SHP77 treated with DMSO at 0.1 percent for 48 hours (cell line): ENCODE results near the gene MYNN.

Experiments
- DNase-seq: peaks from one replicate; lab custom pipeline; 2025; lab: John Stamatoyannopoulos, UW

Gene MYNN

DNA sequence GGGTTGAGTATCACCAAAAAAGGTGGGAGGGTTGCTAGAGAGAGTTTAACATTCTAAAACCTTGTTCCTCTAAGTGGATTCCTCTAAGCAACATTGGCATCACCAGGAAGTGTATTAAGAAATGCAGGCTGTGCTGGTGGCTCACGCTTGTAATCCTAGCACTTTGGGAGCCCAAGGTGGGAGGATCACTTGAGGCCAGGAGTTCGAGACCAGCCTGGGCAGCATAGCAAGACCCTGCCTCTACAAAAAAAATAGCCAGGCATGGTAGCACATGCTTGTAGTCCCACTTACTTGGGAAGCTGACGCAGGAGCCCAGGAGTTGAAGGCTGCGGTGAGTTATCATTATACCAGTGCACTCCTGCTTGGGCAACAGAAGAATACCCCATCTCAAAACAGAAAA is 4.6 kb downstream of the MYNN start:
- DNase-seq, result no peak

DNA sequence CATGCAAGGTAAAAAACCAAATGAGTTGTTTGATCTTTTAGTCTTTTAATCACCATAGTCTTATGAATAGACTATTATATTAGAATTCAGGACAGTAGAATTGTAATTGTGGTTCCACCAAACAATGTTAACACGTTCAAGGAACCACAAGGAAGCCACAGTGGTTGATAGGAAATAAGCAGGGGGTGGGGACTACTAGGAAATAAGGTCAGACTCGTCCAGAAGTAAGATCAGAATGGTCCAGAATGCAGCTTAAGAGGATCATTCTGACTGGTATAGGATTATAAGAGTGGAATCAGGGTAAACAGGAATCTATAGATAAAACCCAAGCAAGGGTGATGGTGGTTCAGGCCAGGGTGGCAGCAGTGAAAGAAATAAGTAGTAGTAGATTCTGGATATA is 7.5 kb downstream of the MYNN start:
- no peak for DNase-seq

DNA sequence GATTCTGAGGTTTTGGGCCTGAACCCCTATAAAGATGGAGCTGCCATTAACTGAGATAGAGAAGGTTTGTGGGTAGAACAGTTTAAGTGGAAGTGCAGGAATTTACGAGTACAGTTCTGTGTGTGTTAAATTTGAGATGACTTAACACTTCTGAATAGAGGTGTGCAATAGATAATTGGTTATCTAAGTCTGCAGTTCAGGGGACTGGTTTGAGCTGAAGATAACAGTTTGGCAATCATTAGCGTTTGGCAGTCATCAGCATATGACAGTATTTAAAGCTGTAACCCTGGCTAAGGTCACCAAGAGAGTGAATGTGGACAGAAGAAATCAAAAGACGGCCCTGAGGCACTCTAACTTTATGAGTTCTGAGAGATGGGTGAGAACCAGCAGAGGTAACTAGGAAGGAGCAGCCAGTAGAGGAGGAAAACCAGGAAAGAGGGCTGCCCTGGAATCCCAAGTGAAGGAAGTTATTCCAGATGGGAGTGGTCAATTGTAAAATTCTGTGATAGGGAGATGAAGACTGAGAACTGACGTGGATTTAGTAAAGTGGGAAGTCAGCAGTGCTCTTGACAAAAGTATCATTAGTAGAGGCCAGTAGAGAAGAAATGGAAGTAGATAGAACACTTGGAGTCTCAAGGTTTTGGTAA is 8.1 kb downstream of the MYNN start:
- no peak for DNase-seq

DNA sequence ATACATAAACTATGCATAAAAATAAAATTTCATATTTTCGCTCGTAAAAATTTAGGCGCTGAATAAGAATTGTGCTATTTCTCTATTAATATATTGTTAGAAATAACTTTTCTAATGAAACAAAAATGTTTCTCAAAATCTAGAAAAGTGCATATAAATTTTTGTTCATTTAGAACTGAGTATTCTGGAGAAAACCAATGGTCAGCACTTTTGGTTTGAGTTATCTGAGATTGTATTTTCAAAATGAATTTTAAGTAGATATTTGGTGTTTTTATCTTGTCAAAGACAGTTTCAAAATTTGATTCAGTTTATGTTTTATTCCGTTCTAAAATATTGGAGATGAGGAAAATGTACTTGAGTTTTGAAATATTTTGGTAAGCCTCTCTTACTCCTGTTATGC is 13.9 kb downstream of the MYNN start:
- DNase-seq, result no peak

DNA sequence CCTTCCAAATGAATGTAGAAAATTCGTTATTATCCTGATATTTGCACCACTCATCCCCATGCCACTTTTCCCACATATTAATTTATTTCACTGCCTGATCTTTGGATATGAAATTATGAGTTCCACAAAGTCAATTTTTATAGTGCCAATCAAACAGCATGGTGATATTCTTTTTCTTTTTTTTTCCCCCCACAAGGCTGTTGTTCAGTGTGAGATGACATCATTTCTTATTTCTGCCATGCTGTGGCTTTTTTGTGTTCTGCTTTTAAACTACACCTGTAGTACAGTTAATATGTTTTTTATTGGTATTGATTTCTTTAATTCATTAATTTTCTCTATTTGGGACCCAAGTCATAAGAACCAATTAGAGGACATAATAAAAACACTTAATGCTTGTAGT is 14.6 kb downstream of the MYNN start:
- DNase-seq, result no peak

DNA sequence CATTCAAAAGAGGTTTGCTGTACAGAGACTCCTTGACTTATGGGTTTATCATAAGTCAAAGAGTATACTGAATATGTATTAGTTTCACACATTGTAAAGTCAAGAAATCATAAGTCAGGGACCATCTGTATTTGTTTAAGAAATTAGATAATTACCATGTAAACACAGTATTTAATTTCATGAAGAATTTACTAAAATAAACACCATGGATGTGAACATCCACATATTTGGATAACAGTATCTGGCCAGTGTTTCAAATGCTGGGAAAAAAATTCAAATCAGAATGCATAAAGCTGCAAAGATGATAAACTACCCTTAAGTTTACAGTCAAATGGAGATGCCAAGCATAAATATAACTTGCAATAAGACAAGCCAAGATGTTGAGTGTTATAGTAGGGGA is 17.0 kb downstream of the MYNN start:
- DNase-seq, result no peak

DNA sequence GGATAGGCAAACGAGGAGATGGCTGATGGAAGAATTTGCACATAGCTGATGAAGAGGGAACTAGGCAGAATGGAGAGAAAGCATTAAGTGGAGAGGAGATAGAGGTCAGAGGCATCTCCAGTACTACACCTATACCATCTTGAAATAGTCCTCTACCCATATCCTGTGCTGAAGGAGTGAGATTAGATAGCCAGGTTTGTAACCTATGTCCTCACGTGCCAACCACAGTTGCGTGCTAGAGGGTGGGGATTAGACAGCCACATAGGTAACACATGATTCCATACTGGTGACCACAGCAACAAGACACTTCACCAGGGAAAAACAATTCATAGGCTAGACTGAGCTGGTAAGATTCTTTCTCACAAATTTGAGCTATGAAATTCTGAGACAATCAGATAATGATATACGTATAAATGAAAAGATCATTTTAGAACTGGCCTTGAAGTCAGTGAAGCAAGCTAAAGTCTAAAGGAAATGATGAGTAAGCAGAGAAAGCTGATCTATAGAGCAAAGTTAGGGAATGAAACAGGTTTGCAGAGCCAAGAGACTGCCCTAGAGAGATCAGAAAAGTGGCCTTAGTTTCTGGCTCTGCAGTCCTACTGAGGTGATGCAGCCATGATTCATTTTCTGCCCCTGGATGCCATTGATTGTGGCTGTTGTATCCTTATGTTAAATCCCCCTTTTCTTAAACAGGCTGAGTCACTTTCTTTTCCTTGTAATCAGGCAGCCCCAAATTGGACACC is 17.7 kb downstream of the MYNN start:
- no peak for DNase-seq

DNA sequence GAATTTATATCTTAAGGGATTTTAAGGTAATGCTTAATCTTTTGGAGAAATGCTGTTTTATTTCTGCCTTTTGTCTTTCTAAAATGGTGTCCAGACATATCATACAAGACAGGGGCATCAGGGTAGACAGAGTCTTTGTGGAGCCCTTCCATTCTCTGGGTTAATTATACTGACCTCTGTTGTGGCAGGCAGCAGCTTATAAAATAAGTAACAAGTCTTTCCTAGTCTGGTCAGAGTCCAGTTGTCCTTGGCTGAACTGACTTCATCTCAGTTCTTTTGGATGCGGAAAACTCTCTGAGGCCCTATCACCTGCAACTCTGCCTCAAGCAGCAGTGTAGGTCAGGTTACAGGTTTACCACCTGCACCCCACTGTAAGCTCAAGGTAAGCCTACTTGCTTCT is 19.2 kb downstream of the MYNN start:
- DNase-seq, result no peak

DNA sequence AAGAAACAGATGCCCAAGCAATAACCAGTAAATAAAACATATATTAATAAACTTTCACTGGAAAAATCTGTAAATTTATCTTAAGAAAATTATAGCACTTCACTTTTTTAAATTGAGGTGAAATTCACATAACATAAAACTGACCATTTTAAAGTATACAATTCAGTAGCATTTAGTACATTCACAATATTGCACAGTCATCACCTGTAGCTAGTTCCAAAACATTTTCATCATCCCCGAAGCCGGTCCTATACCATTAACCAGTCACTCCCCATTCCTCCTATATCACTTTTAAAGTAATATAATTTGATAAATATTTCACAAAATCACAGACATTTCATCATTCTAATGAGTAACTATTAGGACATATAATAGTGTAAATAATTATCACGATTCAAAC is 31.5 kb downstream of the MYNN start:
- DNase-seq, result no peak

DNA sequence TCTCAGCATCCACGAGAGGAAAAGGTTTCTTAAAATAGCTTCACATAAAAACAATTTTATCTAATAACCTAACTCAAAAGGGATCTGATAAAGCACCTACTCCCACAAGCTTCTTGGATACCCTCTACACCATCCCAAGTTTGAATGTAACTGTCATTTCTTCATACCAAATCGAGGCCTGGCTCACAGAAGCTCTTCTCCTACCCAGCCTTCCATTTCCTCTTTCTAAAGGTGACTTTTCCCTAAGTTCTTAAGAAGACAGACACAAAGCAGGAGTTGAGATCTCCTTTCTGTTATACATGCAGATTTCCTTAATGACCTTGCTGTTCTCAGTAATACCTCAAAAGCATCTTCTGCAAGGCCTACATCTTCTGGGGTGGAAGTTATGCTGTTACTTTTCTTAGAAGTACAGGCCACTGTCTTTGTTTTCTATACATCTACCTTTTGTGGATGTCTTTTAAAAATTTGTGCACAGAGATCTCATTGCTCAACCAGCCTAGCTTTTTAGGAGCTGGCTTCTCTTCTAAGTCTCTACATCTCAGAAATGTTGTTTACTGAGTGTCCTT is 36.1 kb downstream of the MYNN start:
- DNase-seq, result no peak

DNA sequence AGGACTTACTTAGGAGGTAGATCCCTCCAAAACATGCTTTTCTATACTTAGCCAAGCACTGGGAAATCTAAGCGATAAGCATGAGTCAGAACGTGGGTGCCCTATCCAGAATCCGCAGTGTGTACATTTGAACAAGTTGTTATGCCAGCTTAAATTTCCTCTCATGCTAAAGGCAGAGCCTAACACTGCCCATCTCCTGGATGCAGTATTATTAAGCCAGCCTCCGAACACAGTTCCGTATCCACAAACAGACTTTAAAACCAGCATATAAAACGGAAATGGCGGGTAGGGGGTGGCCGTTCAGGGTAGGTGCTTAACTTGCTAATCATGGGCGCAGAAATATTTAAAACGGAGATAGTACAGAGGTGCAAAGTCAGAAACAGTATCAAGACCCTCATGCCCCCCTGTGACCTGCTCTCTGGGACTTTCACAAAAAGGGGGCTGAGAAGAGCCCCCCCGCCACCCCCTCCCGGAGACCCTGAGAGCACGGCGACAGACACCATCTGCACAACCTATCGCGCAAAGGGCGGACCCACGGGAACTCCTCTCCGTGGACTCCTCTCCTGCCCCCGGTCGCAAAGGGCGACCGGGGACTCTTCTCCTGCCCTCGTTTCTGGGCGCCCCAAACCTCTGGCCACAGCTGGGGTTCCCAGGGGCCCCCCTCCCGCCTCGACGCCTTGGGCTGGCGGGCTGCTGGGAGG is 38.6 kb downstream of the MYNN start:
- DNase-seq, result no peak

DNA sequence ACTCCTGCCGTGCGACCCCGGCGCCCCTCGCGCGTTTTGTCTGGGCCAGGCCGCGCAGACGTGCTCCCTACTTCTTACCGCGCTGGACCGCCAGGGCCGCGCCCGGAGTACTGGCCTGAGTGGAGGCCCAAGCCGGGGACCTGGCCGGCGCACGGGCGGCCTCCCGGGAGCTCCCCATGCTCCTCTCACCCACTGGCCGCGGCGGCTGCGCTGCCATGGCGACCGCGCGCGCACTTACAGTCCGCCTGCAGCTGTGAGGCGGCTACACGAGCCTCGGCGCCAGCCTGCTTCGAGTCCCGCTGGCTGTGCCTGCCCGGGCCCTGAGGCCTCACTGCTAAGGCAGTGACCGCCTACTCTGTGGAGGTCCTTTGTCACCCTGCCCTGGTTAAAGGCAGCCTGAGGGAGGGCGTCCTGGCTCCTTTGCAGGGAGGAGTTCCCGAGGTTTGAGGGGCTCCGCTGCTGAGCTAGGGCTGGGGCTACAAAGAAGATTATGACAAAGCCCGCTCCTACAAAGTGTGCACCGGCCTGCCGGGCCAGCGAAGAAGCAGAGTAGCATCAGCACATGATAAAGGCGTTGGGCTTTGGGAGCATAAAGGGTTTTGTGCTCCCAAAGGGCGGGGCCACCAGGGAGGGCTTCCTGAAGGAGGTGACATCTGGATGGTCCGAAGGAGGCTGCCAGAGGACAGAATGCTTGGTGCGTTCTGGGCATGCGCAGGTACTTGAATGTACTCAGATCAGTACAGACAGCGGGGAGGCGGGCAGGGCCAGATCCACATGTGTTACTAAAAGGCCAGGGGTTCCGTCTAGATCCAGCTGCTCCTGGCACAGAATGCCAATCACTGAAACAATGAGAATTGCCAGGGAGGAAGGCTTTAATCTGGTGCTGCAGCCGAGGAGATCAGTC is 39.4 kb downstream of the MYNN start, which contains the start of the genes LRRC34 and LRRIQ4:
Gene LRRC34 (minus strand): TSS at position 573 of the 904 bp plus-strand sequence. CDS start 356 bp downstream, at position 217.
Gene LRRIQ4 (plus strand): TSS at position 539 of the 904 bp plus-strand sequence. CDS start 9,052 bp downstream, outside the sequence.
- peak; percentile 86 for DNase-seq

DNA sequence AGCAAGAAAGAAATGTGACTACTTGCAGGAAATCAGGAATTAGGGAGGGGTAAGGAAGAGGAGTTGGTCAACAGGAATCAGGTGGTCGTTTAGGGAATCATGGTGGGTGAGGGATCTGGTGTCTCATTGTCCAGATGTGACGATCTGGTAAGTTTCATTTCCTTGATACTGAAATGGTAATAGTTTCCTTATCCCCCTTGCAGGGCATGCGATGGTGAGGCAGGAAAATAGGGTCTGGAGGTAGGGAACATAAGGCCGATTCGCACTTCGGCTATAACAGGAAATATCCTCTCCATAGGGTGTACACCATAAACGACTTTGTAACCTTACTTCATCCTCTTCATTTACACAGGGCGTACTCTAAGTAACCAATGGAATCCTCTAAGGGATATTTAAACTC is 40.1 kb downstream of the MYNN start:
- DNase-seq, result no peak

DNA sequence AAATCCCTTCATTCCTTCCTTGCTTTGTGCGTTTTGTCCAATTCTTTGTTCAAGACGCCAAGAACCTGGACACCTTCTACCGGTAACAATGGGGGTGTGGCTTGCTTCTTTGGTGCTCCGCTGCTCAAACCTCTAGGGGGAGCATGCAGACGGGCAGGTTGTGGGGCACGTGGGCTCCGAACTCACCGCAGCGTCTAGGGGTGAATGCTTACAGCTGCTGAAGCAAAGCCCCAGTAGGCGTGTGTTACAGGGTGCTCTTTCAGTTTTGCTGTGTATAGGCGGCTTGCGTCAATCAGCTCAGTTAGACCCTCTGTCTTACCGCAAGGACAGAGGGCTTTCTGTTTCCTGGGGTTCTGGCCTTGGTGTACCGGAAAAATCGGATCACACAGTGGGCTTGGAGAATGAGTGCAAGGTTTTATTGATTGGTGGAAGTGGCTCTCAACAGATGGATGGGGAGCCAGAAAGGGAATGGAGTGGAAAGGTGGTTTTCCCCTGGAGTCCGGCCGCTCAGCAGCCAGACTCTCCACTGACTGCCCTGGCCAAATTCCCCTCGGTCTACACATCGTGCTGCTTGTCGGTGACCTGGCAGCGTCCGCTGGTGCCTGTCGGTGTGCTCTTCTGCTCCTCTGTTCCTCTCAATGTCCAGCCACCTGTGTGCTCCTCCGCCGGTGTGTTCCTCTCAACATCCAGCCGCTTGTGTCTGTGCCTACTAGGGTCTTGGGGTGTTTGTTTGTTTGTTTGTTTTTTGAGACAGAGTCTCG is 40.7 kb downstream of the MYNN start:
- peak; percentile 63 for DNase-seq

DNA sequence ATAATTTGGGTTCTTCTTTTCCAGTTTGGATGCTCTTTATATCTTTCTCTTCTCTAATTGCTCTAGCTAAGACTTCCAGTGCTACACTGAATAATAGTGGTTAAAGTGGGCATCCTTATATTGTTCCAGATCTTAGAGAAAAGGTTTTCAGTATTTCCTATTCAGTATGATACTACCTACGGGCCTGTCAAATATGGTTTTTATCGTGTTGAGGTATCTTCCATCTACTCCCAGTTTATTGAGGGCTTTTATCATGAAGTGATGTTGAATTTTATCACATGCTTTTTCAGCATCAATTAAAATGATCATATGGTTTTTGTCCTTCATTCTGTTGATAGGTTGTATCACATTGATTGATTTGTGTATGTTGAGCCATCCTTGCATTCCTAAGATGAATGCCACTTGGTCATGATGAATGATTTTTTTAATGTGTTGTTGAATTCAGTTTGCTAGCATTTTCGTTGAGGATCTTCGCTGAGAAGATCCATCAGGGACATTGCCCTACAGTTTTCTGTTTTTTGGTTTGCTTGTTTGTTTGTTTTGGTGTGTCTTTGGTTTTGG is 42.5 kb downstream of the MYNN start:
- DNase-seq, result no peak

DNA sequence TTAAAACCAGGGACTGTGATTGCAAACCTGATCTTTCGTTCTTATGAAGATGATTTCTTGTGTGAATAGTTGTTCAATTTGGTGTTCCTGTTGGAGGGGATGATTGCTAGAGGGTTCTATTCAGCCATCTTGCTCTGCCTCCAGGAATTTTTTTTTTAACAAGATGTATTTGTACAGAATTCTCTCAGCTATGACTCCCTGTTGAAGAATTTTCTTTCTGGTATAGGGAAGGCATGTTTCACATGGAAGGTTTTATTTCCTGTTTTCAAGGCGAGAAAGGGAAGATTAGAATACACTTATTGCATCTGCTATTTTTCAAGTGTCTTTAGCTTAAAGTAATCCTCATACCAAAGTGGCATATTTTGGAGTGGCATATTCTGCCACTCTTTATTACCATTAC is 45.1 kb downstream of the MYNN start:
- DNase-seq, result no peak

DNA sequence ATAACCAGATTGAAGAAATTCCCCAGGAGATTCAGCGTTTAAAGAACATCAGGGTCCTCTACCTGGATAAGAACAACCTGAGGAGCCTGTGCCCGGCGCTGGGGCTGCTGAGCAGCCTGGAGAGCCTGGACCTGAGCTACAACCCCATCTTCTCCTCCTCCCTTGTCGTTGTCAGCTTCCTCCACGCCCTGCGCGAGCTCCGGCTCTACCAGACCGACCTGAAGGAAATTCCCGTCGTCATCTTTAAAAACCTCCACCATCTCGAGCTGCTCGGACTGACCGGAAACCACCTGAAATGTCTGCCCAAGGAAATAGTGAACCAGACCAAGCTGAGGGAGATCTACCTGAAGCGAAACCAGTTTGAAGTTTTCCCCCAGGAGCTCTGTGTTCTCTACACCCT is 48.9 kb downstream of the MYNN start:
- DNase-seq, result no peak

DNA sequence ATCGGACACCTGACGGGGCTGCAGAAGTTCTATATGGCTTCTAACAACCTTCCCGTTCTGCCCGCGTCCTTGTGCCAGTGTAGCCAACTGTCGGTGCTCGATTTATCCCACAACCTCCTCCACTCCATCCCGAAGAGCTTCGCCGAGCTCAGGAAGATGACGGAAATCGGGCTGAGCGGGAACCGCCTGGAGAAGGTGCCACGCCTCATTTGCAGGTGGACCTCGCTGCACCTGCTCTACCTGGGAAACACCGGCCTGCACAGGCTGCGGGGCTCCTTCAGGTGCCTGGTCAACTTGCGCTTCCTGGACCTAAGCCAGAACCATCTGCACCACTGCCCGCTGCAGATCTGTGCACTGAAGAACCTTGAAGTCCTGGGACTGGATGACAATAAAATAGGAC is 49.3 kb downstream of the MYNN start:
- DNase-seq, result no peak

DNA sequence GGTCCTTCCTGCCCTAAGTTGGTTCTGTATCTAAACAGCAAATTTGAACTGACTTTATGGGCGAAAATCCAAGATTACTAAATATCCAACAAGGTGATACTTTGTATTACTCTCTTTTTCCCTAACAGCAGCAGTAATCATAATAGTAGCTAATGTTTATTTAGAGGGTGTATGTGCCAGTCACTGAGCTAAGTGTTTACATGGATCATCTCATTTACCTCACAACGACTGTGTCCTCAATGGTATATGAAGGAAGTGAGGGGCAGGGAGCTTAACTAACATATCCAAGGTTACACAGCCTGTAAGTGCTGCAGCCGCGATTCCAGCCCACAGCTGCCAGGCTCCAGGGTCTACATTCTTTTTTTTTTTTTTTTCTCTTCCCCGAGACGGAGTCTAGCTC is 49.8 kb downstream of the MYNN start:
- DNase-seq, result no peak

DNA sequence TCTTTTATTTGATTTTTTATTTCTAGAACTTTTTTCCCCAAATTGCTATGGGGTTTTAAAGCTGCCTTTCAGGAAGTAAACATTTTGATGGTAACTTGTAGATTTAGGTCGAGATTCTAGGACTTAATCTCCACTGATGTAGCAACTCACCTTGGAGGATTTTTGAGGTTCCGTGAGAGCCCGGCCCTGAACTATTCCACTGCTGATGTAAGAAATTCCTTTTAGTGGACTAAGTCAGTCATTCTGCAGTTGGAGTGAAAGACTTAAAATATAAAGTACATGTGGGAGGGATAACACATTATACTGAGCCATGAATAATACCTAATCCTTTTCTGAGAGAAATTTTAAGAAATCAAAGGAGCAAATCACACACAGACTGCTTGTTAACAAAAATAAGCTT is 52.1 kb downstream of the MYNN start:
- DNase-seq, result no peak

DNA sequence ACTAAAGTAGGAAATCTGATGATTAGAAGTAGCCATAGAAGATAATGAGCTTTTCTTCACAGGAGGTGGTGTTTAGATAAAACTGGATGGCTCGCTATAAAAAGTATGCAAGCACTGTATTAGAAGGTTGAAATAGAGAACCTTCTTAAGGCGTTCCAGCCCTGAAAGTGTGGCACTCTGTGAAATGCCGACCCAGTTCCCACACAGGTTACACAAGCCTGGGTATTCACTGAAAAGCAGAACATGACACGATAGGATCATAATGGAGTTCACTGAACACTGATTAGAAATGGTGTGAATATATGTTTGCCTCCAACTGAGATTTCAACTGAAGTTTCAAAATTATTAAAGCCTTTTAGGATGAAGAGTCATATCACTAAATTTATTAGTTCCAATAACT is 54.5 kb downstream of the MYNN start:
- no peak for DNase-seq
